Measurements from ENCODE around the gene RAB9A. TPM values are rescaled to one million over a fixed set of nuclear protein-coding genes. Genes with fewer than 3 reads are reported as not detected.
"Not testable (repeated sequence)": the region's sequence is repeated elsewhere in the genome, so short reads cannot be mapped to it uniquely, and the experiment has no call there.

RAB9A gene, protein sequence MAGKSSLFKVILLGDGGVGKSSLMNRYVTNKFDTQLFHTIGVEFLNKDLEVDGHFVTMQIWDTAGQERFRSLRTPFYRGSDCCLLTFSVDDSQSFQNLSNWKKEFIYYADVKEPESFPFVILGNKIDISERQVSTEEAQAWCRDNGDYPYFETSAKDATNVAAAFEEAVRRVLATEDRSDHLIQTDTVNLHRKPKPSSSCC
- total RNA-seq: 17.2 and 19.2 TPM in 2 replicates
- 8.7 and 11.5 TPM in 2 replicates for polyA plus RNA-seq
- polyA plus RNA-seq (2011; cell fraction: cytosol; rRNA removed): 10.0 and 10.3 TPM in 2 replicates
- 4.9 and 9.2 TPM in 2 replicates for polyA plus RNA-seq (2011; cell fraction: nucleus; rRNA removed)
- polyA plus RNA-seq (2012): 17.4 and 20.5 TPM in 2 replicates
- 6.9 and 8.3 TPM in 2 replicates for polyA minus RNA-seq
- 18.2 TPM for polyA minus RNA-seq (2011; cell fraction: cytosol; rRNA and poly(A)+ RNA removed)
- polyA minus RNA-seq (2011; cell fraction: nucleus; rRNA and poly(A)+ RNA removed): 4.2 and 5.9 TPM in 2 replicates
- percentile 77 among the genes with signal in this experiment for Bru-seq, nascent RNA
- percentile 69 among the genes with signal in this experiment for BruChase-seq, experiment 1, labeled RNA remaining after a 6-hour chase
- BruChase-seq, experiment 2, labeled RNA remaining after a 2-hour chase: percentile 73 among the genes with signal in this experiment
- long read RNA-seq, transcript RAB9A-203 (2 exons, 737 nt): minor isoform, 10 of 71 reads
- long read RNA-seq, transcript RAB9A-202 (3 exons, 2,039 nt): major isoform, 34 of 71 reads
- long read RNA-seq, partial matches to known transcripts: 0 of 71 reads
- long read RNA-seq, other reads (novel, unspliced or antisense): 24 of 71 reads

DNA sequence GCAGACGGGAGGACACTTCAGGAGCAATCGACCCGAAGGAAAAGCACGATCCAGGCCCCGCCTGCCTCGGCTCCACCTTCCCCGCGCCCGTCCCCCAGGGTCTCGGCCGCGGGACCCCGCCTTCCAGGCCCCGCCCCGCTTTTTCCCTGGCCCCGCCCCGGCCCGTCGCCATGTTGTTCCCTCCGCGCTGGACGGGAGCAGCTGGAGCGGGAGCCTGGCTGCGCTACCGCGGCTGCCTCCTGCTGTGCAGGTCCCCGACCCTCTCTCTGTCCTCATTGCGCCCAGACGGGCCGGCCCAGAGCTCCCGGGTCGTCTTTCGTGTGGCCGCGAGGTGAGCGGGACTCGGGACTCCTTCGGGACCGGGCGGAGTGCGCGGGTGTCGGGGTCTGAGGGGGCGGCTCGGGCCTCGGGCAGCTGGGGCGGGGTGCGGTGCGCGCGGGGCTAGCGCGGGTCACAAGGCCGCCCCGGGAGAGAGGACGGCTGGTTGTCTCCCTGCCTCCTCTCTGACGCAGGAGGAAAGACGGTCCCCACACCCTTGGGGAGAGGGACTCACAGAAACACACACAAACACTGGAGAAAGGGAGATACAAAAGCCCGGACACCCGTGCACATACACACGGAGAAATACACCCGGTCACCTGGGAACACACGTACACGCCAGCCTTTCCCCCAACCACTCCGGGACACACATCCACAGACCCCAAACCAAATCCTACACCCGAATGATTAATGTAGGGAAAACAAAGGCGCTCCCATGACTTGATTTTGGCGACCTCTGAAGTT is at the start of gene RAB9A:
TSS of gene RAB9A (plus strand) at position 171 of the 783 bp plus-strand sequence. CDS start 19,619 bp downstream, outside the sequence.
- no peaks in the 10 kb centered on the region for H3K9me3 ChIP-seq (replicated peaks; ENCODE audit: control insufficient read depth, insufficient read depth, low read length)
- ChIA-PET CTCF (interaction anchor here (1.2 to 2.8 kb wide), 3 partner anchors 20 to 183 kb away, joined by 3 to 7 read pairs (median 4); no protein-coding TSS in a partner anchor), POLR2A (no interaction called here)
- H3K9me1 ChIP-seq (replicated peaks; ENCODE audit: control insufficient read depth, extremely low read depth, insufficient read depth, low read length): no peaks in the 10 kb centered on the region
- peak within 1 kb of the TSS; percentile 81 for H3K4me2 ChIP-seq (ENCODE audit: insufficient read depth, low read length)
- H2AFZ ChIP-seq (ENCODE audit: low read depth, low read length): peak within 1 kb of the TSS; percentile 82
- peaks cover 12% of the 10 kb centered on the region for H3K4me1 ChIP-seq (ENCODE audit: control insufficient read depth, extremely low read depth, insufficient read depth, low read length)
- peak within 1 kb of the TSS; percentile 70 for H3K27ac ChIP-seq (ENCODE audit: insufficient read depth, low read depth, low read length)
- H3K27me3 ChIP-seq (ENCODE audit: control insufficient read depth in 2 of 2, insufficient read depth in 2 of 2, low read length in 2 of 2): no peaks in the 10 kb centered on the region
- H3K36me3 ChIP-seq (ENCODE audit: control insufficient read depth in 2 of 2, extremely low read depth in 1 of 2, insufficient read depth in 2 of 2, low read length in 2 of 2): no peaks in the 10 kb centered on the region
- TF ChIP-seq POLR2AphosphoS5 (IDR thresholded peaks at IDR 0.05; ENCODE audit: insufficient read depth, low read depth, low read length) (peak; percentile 41), POLR2A (IDR thresholded peaks at IDR 0.05; ENCODE audit: low read depth, low read length) (peak; percentile 66)
- TF ChIP-seq, protein P1, sequence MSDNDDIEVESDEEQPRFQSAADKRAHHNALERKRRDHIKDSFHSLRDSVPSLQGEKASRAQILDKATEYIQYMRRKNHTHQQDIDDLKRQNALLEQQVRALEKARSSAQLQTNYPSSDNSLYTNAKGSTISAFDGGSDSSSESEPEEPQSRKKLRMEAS (IDR thresholded peaks at IDR 0.05; ENCODE audit: insufficient read depth, insufficient read length): no peak
- H3K4me3 ChIP-seq (replicated peaks in 1 of 3; ENCODE audit: insufficient read depth in 1 of 3, low read depth in 1 of 3, low read length in 3 of 3): peak within 1 kb of the TSS; percentile 44 to 77 (median 64)
- dilution Hi-C loops (cut with MboI; ENCODE audit: extremely low pct_ligation_motif_present, low sequenced_read_pairs) (no loop called here), intact Hi-C loops (cut with micrococcal nuclease) (loop anchor here (1.0 to 2.0 kb wide), 2 partner anchors 36 to 46 kb away; partner anchors contain the start of genes OFD1, TCEANC and TRAPPC2)
- H3K79me2 ChIP-seq (ENCODE audit: control insufficient read depth, insufficient read depth, low read length): peaks cover 41% of the 10 kb centered on the region
- no peaks in the 10 kb centered on the region for H4K20me1 ChIP-seq (replicated peaks; ENCODE audit: control insufficient read depth, extremely low read depth, insufficient read depth, low read length)
- FAIRE-seq: peak; percentile 18
- no TSS peak for BruUV-seq (replicated peaks)
- H3K9ac ChIP-seq (replicated peaks; ENCODE audit: extremely low read depth, insufficient read depth, low read length): peak within 1 kb of the TSS; percentile 60
- peak; percentile 76 for DNase-seq (ENCODE audit: low read depth, low spot score)

DNA sequence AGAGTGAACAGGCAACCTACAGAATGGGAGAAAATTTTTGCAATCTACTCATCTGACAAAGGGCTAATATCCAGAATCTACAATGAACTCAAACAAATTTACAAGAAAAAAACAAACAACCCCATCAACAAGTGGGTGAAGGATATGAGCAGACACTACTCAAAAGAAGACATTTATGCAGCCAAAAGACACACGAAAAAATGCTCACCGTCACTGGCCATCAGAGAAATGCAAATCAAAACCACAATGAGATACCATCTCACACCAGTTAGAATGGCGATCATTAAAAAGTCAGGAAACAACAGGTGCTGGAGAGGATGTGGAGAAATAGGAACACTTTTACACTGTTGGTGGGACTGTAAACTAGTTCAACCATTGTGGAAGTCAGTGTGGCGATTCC is 47.2 kb upstream of the RAB9A start:
- H3K4me2 ChIP-seq (ENCODE audit: insufficient read depth, low read length); FAIRE-seq; dilution Hi-C loops (cut with MboI; ENCODE audit: extremely low pct_ligation_motif_present, low sequenced_read_pairs); BruUV-seq (replicated peaks); CTCF ChIA-PET; intact Hi-C loops (cut with micrococcal nuclease); POLR2A ChIA-PET; H3K27ac ChIP-seq (ENCODE audit: insufficient read depth, low read depth, low read length); H3K27me3 ChIP-seq (ENCODE audit: control insufficient read depth in 2 of 2, insufficient read depth in 2 of 2, low read length in 2 of 2); H3K9me3 ChIP-seq (replicated peaks; ENCODE audit: control insufficient read depth, insufficient read depth, low read length); H3K79me2 ChIP-seq (ENCODE audit: control insufficient read depth, insufficient read depth, low read length); H4K20me1 ChIP-seq (replicated peaks; ENCODE audit: control insufficient read depth, extremely low read depth, insufficient read depth, low read length); H3K4me1 ChIP-seq (ENCODE audit: control insufficient read depth, extremely low read depth, insufficient read depth, low read length); H3K9ac ChIP-seq (replicated peaks; ENCODE audit: extremely low read depth, insufficient read depth, low read length); DNase-seq (ENCODE audit: low read depth, low spot score); H3K9me1 ChIP-seq (replicated peaks; ENCODE audit: control insufficient read depth, extremely low read depth, insufficient read depth, low read length); H3K36me3 ChIP-seq (ENCODE audit: control insufficient read depth in 2 of 2, extremely low read depth in 1 of 2, insufficient read depth in 2 of 2, low read length in 2 of 2); H3K4me3 ChIP-seq (replicated peaks in 1 of 3; ENCODE audit: insufficient read depth in 1 of 3, low read depth in 1 of 3, low read length in 3 of 3); H2AFZ ChIP-seq (ENCODE audit: low read depth, low read length): not testable (repeated sequence)
